Activated CD8-positive, alpha-beta memory T cell treated with anti-CD3 and anti-CD28 coated beads for 24 hours (primary cell): Measurements from ENCODE around the gene NCF2.

Experiments used
- DNase-seq: peaks from one replicate; pipeline ENCODE4 v3.0.0-alpha.2; 2020

NCF2 gene

GRCh38 chr1:183582021-183582713 is 8.1 kb downstream of the NCF2 start:
- DNase-seq, result no peak

- DNase-seq, result no peak
Observed at GRCh38 chr1:183580281-183580682, 10.0 kb downstream of the NCF2 start.

GRCh38 chr1:183578856-183579255 is 11.4 kb downstream of the NCF2 start:
- DNase-seq, result no peak

DNA sequence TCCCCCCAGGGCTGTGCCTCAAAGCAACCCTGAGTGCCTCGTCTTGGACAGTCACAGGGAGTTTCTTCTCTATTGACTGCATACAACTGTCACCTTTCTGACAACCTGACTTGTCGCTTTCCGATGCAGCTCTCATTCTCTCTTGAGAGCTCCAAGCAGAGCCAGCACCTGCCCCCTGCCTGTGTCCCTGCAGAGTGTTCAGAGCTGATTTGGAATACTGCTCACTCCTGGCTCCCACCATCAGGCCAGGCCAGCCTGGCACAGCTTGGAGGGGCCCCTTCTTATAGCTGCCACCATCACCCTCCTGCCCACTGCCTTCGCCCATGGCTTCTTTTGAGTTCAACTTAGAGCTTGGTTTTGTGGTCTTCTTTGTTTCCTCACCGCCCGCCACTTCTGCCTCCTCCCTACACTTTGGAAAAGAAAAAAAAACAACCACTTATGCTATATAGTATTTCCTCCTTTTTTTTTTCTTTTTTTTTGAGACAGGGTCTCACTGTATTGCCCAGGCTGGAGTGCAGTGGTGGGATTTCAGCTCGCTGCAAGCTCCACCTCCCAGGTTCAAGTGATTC is 12.3 kb downstream of the NCF2 start:
- DNase-seq, result no peak

GRCh38 chr1:183576537-183576936 is 13.7 kb downstream of the NCF2 start:
- DNase-seq, result no peak

GRCh38 chr1:183575606-183576005 is 14.7 kb downstream of the NCF2 start:
- DNase-seq, result no peak

DNA sequence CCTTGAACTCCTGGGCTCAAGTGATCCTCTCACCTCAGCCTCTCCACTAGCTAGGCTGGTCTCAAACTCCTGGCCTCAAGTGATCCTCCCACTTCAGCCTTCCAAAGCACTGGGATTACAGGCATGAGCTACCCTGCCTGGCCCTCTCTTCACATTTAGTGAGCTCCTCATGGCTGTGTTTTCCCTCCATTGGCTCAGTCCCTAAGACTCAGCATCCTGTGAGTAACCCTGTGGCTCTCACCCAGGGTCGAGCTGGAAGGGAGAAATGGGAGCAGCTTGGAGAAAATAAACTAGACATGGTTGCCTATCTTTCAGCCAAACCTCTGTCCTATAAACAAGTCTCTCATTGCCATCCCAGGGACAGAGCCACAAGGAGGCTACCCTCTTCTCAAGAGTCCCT is 17.5 kb downstream of the NCF2 start:
- no peak for DNase-seq

DNA sequence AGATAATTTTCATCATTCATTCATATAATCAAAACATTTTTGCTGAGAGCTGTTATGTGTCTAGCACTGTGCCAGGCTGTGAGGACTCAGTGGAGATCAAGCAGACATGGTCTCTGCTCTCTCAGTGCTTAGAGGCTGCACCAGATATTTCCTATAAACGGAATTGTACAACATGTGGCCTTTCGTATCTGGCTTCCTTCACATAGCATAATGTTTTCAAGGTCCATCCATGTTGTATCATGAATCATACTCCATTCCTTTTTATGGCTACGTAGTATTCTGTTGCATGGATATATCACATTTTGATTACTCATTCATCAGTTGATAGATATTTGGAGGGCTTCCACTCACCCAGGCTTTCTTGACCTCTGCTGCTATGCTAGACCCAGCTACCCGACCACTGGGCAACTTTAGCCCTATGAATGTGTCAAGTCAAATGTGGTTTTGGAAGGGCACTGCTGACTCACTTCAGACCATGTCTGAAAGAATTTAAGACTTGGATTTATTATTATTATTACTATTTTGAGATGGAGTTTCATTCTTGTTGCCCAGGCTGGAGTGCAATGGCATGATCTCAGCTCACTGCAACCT is 18.5 kb downstream of the NCF2 start:
- no peak for DNase-seq

DNA sequence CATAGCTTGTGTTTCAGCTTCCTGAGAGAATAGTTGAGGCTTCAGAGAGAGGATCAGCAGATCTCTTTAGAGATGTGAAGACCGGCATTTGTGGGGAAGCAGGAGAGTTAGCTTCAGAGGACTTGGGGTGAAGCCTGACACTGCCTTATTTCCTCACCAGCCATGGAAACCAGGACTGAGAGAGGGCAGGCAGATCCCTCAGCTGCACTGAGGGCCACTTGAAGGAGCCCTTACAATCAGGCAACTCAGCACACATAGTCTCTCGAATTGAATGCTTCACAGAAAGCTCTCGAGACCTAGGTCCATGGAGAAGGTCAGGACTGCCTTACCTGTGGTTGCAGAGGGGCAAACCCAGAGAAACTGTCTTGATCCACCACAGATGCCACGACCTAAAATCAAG is 19.8 kb downstream of the NCF2 start:
- peak; percentile 51 for DNase-seq

- peak; percentile 40 for DNase-seq
Observed at GRCh38 chr1:183569801-183570200, 20.5 kb downstream of the NCF2 start.

DNA sequence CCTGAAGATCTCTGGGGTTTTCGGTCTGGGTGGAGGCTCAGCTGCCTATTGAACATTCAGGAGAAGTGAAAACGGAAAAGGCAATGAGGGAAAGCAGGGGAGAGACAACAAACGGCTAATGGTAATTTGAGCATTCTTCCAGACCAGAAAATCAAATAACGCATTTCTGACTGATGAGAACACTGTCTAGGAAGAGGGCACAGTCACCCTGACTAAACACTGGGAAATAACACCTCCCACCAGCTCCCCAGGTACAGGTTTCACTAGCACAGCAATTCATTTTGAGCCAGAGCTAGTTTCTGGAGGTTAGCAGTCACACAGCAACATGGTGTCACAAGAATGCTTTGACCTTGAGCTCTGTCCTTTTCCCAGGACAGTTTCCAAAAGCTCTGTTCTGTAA is 21.1 kb downstream of the NCF2 start:
- no peak for DNase-seq

- DNase-seq, result no peak
Observed at GRCh38 chr1:183568176-183569021, 21.9 kb downstream of the NCF2 start.

GRCh38 chr1:183567584-183567983 is 22.7 kb downstream of the NCF2 start:
- no peak for DNase-seq

DNA sequence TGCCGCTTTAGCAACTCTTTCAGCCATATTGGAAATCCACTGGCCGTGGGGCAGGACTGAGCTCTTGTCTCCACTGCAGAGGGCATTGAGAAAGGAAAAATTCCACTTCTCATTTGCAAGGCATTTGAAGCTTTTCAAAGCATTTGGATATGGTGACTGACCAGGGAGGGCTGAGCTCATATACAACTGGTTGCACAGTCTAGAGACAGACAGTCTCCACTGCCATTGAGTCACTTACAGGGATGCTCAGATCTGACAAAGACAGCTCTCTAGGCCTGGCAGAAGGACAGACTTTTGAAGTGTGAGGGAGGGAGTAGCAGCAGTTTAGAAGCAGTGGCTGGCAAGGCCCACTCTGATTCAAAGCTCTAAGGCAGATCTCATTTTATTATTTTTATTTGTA is 24.2 kb downstream of the NCF2 start:
- no peak for DNase-seq

GRCh38 chr1:183565261-183565660 is 25.0 kb downstream of the NCF2 start:
- no peak for DNase-seq

- no peak for DNase-seq
Observed at GRCh38 chr1:183562701-183563100, 27.6 kb downstream of the NCF2 start.

DNA sequence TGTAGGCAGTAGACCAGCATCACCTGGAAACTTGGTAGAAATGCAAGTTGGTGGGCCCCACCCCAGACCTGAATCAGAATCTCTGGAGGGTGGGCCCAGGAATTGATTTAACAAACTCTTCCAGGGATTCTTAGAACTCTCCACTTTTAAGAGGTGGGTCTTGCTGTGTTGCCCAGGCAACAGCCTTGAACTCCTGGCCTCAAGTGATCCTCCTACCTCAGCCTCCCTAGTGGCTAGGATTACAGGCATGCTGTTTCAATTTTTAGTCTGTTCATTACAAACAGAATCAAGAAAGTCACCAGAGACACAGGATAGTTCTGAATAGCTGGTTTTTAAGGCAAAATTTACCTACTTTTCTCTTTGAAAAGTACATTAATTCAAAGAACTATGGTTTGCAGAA is 31.2 kb downstream of the NCF2 start:
- DNase-seq, result no peak

GRCh38 chr1:183554577-183554976 is 35.7 kb downstream of the NCF2 start:
- no peak for DNase-seq

DNA sequence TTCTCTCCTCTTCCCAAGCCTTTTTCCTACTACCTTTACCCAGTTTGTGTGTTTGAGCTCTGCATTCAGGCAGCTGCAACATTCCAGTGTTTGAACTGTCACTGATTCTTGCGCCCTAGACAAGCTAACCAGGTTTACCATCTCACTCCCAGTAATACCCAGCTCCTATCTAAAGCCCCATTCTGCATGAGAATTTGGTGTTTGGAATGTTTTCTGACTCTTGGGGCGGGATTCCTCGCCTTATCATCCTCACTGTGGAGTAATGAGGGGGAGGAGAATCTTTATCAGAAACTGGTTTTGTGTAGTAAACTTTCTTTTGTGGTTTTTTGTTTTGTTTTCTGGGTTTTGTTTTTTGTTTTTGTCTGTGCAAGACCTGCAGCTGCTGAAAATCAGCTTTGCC is 36.5 kb downstream of the NCF2 start:
- DNase-seq, result no peak

DNA sequence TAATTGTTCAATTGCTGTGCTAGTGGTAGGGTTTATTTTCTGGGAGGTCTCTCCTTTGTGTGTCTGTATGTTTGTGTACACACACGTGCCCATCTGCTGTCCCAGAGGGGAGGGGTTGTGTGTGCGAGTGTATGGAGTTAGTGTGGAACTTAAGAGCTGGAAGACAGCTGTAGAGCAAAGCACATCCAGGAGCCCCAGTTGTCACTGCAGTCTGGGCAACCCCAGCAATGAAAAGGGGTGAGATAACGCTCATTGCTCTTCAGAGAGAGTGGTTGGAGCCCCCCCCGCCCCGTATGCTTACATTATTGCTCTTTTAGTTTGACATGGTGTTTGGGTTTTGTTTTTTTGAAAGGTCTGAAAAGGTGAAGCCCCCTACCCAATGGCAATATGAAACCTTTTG is 36.9 kb downstream of the NCF2 start:
- no peak for DNase-seq

DNA sequence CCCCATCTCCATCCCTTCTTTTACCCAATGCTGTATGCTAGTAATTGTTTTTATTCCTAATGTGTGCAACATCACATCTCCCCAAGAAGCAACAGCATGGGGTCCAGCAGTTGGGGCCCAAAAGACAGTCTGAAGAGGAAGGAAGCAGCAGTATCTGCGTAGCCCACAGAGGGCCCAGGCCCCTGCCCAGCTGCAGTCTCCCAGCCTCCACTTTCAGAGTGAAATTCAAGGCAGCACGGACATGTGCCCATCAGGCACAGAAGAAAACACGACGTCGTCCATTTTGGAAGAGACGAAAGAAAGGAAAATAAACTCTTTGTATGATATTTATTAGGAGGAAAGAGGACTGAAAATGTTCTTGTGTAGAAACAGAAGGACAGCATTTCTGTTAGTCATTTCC is 37.4 kb downstream of the NCF2 start:
- no peak for DNase-seq

DNA sequence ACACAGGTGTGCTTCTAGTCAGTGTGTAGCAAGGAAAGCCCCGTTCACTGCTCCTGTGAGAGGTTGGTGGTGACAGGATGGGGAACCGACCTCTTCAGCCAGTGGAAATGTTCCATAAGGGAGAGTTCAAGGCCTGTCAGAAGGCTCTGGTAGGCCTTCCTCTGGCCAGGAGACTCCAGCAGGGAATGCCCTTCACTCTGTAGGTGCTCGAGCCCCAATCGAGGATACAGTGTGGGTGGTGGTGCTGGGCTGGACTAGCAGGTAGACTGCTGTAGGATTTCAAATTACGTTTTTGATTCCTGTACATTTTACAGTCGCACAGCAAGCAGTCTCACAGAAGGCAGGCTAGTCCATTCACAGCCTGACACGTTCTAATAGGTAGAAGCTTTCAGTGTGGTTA is 37.8 kb downstream of the NCF2 start:
- no peak for DNase-seq

DNA sequence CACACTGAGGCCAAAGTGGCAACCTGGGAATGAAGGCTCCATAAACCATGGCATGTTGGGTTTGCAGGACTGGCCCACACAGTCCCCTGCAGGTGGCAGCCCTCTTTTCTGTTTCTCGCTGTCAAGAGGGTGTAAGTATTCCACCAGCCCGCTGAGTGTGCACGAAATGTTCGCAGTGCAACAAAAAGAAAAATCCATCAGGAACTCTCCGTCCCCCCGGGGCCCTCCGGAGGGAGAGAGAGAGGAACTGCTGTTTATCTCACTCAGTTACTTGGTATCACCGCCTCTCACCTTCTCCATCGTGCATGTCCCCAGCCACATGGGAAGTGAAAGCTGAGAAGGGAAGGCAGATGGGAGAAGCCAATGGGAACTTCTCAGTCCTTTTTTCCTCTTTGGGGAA is 38.3 kb downstream of the NCF2 start:
- no peak for DNase-seq

DNA sequence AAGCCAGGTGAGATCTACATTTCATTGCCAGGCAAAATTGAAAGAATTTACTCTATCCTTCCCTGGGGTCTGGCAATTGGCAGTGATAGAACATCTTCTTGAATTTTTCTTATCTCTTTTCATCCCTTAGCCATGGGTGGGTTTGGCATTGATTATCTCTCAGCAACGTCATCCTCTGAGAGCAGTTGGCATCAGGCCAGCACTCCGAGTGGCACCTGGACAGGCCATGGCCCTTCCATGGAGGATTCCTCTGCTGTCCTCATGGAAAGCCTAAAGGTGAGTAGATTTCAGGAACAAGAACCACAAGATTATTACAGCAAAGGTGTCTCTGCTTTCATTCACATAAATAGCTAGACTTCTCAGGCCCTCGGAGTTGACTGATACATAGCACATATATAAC is 39.3 kb downstream of the NCF2 start:
- DNase-seq, result no peak
